NB4 (cell line): ENCODE measurements around the gene RANGAP1.

Experiments
- CTCF ChIP-seq: IDR thresholded peaks from one replicate; pipeline ENCODE4 v1.5.1; 2012; ENCODE audit warnings: low read depth, low read length
- MAX ChIP-seq: IDR thresholded peaks from 2 replicates; pipeline ENCODE4 v1.6.1; 2011; ENCODE audit warnings: low read depth, low read length
- POLR2A ChIP-seq: IDR thresholded peaks from 2 replicates; pipeline ENCODE4 v1.6.1; 2011; ENCODE audit warnings: mild to moderate bottlenecking; ENCODE audit not compliant: insufficient read length; ENCODE audit errors: extremely low read depth

GRCh38 chr22:41302021-41302767 is 16.2 kb upstream of the RANGAP1 start:
- no peak for TF ChIP-seq MAX
- no peak for TF ChIP-seq CTCF
- no peak for TF ChIP-seq POLR2A
